Activated naive CD8-positive, alpha-beta T cell treated with anti-CD3 and anti-CD28 coated beads, Interleukin-2, amount 10 ng/mL, durations not matched to agents 7 days and 5 days (primary cell): ENCODE results near the gene APBA1. TPM values are rescaled to one million over a fixed set of nuclear protein-coding genes. Genes with fewer than 3 reads are reported as not detected.
"Not testable (repeated sequence)": the region's sequence is repeated elsewhere in the genome, so short reads cannot be mapped to it uniquely, and the experiment has no call there.

Source experiments
- ATAC-seq: fragments of 150-1000 bp; cut with Tn5 transposase; one replicate; pipeline ENCODE4 v1.10.0; 2021; ENCODE audit warnings: low read depth, moderate library complexity
- POLR2A ChIA-PET: fragments of 350-600 bp; sonication (Branson Sonifier 250); formaldehyde crosslinking; loops from one replicate; lab custom pipeline; 2021; ENCODE audit warnings: antibody characterized with exemption; lab: Charles Lee
- DNase-seq: peaks from one replicate; pipeline ENCODE4 v3.0.0; 2021
- H3K27ac Mint-ChIP-seq: one replicate; pipeline ENCODE4 v1.8.0; 2022; ENCODE audit warnings: mild to moderate bottlenecking, mixed read lengths
- H3K27me3 Mint-ChIP-seq: one replicate; pipeline ENCODE4 v1.8.0; 2022; ENCODE audit warnings: mild to moderate bottlenecking, moderate library complexity, mixed read lengths
- H3K36me3 Mint-ChIP-seq: one replicate; pipeline ENCODE4 v1.8.0; 2021; ENCODE audit warnings: mild to moderate bottlenecking, mixed read lengths
- H3K4me1 Mint-ChIP-seq: one replicate; pipeline ENCODE4 v1.8.0; 2021; ENCODE audit warnings: mixed read lengths
- H3K4me3 Mint-ChIP-seq: one replicate; pipeline ENCODE4 v1.8.0; 2022; ENCODE audit warnings: mild to moderate bottlenecking, moderate library complexity, mixed read lengths
- H3K9me3 Mint-ChIP-seq: one replicate; pipeline ENCODE4 v1.8.0; 2021; ENCODE audit warnings: mixed read lengths
- total RNA-seq, 2 experiments: library from RNA; stranded (reverse); gene quantifications; one replicate each; pipeline ENCODE4 v1.2.3, GENCODE V29; 2021

Gene APBA1
- total RNA-seq, 2 experiments from 2014 or later: 0.11 TPM

DNA sequence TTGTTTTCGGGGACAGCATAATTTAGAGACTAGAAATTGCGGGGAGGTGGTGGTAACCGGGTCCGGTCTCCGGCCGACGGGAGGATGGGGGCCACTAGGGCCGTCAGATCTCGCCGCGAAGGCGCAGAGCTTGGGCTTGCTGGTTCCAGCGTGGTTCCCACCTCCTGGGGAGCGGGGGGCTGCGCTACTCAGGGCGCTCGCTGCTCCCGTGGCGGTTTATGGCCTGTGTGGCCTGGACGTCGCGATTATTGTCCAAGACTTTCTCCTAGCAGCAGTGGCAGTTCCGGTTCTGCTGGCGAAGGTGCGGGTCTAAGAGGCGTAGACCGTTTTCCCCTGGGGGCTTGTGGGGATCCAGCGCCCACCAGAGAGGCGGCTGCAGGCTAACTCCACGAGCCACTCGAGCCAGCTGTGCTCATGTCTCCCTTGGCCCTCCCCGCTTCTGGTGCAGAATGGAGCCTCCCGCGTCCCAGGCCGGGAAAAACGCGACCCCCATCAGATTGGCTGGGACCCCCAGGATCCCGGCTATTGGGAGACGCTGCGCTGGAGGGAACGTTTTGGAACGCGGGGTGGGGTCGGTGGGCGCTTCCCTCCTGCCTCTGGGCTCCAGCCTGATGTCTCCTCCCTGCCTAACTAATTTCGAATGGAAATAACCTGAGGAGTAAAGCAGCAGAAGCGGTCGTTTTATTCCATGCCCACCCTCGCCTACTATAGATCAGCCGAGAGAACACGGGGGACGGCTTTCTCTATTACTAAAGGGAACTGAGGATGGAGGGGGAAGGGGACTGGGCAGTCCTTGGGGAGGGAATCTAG lies 260.0 kb downstream of the APBA1 start:
- ATAC-seq (no peak), DNase-seq (no peak)
- Mint-ChIP-seq H3K4me1 (no peaks in the 10 kb centered on the region), H3K27ac (no peak overlapping the region), H3K27me3 (peaks cover 11% of the 10 kb centered on the region), H3K4me3 (no peak overlapping the region), H3K36me3 (no peaks in the 10 kb centered on the region), H3K9me3 (no peaks in the 10 kb centered on the region)
- POLR2A ChIA-PET: no interaction called here

DNA sequence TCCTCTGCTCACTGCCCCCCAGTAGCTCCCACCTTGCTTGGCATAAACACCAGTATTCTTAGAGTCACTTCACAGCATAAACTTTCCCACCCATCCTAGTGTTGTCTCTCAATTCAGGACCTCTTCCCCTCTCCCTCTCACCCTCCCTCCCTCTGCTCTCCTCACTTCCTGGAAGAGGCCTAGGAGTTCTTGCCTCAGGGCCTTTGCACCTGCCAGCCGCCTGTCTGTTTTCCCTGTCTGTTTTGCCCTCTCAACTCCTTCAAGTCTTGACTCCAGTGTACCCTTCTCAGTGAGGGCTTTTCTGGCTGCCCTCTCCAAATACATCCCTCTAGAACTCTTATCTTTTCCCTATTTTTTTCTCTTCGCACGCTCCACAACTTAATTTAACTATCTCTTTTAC lies 260.9 kb downstream of the APBA1 start:
- H3K27ac Mint-ChIP-seq: no peak overlapping the region

DNA sequence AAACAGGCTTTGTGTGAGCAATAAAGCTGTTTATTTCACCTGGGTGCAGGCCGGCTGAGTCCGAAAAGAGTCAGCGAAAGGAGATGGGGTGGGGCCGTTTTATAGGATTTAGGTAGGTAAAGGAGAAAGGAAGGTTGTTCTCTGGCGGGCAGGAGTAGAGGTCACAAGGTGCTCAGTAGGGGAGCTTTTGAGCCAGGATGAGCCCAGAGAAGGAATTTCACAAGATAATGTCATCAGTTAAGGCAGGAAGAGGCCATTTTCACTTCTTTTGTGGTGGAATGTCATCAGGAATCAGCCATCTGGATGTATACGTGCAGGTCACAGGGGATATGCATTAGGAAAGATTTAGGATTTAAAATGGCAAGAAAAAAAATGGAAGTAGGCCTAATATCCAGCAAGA lies 262.2 kb downstream of the APBA1 start:
- H3K36me3 Mint-ChIP-seq, DNase-seq, H3K9me3 Mint-ChIP-seq, H3K27ac Mint-ChIP-seq, H3K4me3 Mint-ChIP-seq, ATAC-seq, POLR2A ChIA-PET, H3K4me1 Mint-ChIP-seq: not testable (repeated sequence)
- H3K27me3 Mint-ChIP-seq: peaks cover 11% of the 10 kb centered on the region

More for the DNA sequence above, 260.9 kb downstream of the APBA1 start:
- POLR2A ChIA-PET: no interaction called here
- Mint-ChIP-seq H3K4me3 (no peak overlapping the region), H3K36me3 (no peaks in the 10 kb centered on the region), H3K9me3 (no peaks in the 10 kb centered on the region), H3K4me1 (no peaks in the 10 kb centered on the region), H3K27me3 (peaks cover 11% of the 10 kb centered on the region)
- no peak for DNase-seq
- no peak for ATAC-seq

DNA sequence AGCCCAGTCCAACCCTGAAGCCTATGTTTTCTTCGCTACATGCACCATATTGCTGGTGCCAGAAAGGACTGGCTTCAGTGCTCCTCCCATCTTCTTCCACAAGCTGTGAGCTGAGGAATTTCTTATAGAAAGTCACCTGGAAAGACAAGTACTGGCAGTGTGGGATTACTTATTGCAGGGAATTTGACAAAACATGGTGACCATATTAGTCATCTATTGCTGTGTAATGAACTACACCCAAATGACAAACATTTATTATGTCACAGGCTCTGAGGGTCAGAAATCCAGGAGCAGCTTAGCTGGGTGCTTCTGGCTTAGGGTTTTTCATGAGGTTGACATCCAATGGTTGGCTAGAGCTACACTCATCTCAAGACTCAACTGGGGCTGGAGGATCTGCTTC lies 271.7 kb downstream of the APBA1 start:
- H3K36me3 Mint-ChIP-seq: no peaks in the 10 kb centered on the region
- no peak for DNase-seq
- ATAC-seq: no peak
- no peaks in the 10 kb centered on the region for H3K9me3 Mint-ChIP-seq
- H3K4me3 Mint-ChIP-seq: no peak overlapping the region
- no peaks in the 10 kb centered on the region for H3K27me3 Mint-ChIP-seq
- H3K27ac Mint-ChIP-seq: no peak overlapping the region
- POLR2A ChIA-PET: no interaction called here
- H3K4me1 Mint-ChIP-seq: no peaks in the 10 kb centered on the region

DNA sequence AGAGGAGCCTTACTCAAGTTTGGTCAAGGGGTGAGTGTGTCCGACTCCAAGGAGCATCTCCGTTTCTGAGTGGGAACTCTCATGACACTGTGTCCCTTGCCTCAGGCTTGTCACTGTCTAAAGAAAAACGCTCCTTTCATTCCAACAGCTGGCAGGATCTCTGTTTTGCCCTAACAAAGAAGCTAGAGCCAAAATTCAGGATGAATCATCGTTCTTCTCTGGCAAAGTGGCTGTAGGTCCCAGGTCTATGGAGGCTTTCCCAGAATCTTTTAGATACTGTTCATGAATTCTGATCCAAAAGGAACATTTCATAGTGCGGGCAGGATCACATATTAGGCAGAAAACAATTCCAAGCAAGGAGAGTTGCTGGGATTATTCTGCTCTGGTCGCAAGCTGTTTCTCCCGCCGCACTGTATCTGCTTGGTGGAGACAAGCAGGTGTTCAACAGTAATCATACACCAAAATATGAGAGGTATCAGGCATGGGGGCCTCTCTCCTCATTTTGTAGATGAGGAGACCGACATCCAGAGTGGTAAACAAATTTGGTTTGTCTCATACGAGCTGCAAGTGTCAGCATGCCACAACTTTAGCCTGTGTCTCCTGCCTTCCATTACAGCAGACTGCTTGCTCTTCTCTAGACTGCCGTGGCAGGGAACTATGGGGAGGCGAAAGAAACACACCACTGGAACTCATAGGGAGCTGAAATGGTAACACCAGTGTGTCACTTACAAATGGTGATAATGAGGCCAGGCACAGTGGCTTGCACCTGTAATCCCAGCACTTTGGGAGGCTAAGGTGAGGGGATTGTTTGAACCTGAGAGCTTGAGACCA lies 274.6 kb downstream of the APBA1 start:
- DNase-seq (no peak), ATAC-seq (no peak)
- Mint-ChIP-seq H3K4me1 (no peaks in the 10 kb centered on the region), H3K27ac (no peak overlapping the region), H3K4me3 (no peak overlapping the region), H3K9me3 (no peaks in the 10 kb centered on the region), H3K36me3 (no peaks in the 10 kb centered on the region), H3K27me3 (peaks cover 2% of the 10 kb centered on the region)
- POLR2A ChIA-PET: no interaction called here

DNA sequence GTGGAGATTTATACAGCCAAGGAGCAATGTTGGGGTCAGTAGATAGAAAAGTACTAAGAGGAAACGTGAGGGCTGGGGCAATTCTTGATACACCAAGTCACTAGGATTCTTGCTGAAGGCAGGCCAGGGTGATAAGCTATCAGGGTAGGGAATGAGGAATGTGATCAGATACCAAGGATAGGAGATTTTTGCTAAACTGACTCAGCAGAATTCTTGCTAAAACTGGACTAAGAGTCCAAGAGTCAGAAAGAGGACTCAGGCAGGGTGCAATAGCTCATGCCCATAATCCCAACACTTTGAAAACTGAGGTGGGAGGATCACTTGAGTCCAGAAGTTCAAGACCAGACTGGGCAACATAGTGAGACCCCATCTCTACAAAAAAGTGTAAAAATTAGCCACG lies 275.4 kb downstream of the APBA1 start:
- Mint-ChIP-seq H3K27ac (no peak overlapping the region), H3K4me1 (no peaks in the 10 kb centered on the region), H3K9me3 (no peaks in the 10 kb centered on the region), H3K36me3 (no peaks in the 10 kb centered on the region), H3K4me3 (no peak overlapping the region), H3K27me3 (peaks cover 2% of the 10 kb centered on the region)
- POLR2A ChIA-PET: no interaction called here
- DNase-seq: no peak
- no peak for ATAC-seq

DNA sequence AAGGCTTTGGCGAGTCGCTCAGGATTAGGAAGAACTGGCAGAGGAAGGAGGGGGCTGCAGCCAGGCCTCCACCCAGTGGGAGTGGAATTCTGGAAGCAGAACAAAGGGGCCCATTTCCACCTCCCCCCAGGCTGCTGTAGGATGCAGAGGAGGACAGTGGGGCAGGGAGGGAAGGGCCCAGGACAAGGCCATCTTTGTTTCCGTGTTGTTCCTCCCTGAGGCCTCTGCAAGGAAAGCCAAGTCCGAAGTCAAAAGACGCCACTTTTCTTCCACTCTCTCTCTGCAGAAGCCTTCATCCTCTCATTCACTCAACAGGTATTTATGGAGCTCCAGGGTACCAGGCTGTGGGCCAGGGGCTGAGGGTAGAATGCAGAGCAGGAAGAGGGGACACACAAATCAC lies 276.5 kb downstream of the APBA1 start:
- Mint-ChIP-seq H3K27me3 (peaks cover 2% of the 10 kb centered on the region), H3K9me3 (no peaks in the 10 kb centered on the region), H3K27ac (no peak overlapping the region), H3K4me1 (no peaks in the 10 kb centered on the region), H3K36me3 (no peaks in the 10 kb centered on the region), H3K4me3 (no peak overlapping the region)
- POLR2A ChIA-PET: no interaction called here
- ATAC-seq: no peak
- DNase-seq: no peak

DNA sequence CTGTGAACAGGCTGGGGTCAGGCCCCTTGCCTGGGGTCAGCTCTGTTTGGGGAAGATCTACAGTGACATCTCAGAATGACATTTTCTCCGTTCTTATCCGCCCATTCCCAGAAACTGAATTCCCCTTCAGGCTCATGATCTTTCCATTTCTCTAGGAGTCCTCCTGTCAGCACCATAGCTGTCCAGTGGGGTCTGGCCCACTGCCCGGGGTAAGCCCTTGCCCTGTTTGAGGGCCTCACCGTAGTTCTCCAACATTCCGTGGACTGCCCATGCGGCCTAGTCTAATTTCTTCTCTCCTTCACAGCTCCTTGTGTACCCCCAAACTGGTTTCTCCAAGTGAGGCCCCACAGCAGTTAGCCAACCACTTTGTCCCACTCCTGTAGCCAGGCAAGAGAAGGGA lies 278.7 kb downstream of the APBA1 start:
- POLR2A ChIA-PET: no interaction called here
- H3K27me3 Mint-ChIP-seq: peaks cover 2% of the 10 kb centered on the region
- H3K4me3 Mint-ChIP-seq: no peak overlapping the region
- no peak overlapping the region for H3K27ac Mint-ChIP-seq
- H3K9me3 Mint-ChIP-seq: no peaks in the 10 kb centered on the region
- no peak for DNase-seq
- no peaks in the 10 kb centered on the region for H3K36me3 Mint-ChIP-seq
- H3K4me1 Mint-ChIP-seq: no peaks in the 10 kb centered on the region
- no peak for ATAC-seq

DNA sequence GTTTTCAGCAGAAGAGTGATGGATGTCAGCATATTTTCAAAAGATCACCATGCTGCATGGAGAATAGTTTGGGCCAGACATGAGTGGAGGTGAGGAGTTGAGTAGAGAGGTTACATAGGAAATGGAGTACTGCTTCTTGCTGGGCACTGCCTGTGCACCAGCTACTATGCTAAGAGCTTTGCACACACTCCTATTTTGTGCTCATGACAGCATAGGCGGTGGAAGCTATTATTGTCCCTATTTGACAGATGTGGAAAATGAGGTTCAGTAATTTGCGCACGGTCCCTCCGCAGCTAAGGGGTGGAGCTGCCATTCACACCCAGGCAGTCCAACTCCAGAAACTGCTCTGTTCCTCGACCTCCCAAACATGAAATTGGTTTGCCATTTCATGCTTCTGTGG lies 279.3 kb downstream of the APBA1 start:
- Mint-ChIP-seq H3K27ac (no peak overlapping the region), H3K36me3 (no peaks in the 10 kb centered on the region), H3K4me3 (no peak overlapping the region), H3K27me3 (peaks cover 2% of the 10 kb centered on the region), H3K9me3 (no peaks in the 10 kb centered on the region), H3K4me1 (no peaks in the 10 kb centered on the region)
- no peak for DNase-seq
- no peak for ATAC-seq
- POLR2A ChIA-PET: no interaction called here

DNA sequence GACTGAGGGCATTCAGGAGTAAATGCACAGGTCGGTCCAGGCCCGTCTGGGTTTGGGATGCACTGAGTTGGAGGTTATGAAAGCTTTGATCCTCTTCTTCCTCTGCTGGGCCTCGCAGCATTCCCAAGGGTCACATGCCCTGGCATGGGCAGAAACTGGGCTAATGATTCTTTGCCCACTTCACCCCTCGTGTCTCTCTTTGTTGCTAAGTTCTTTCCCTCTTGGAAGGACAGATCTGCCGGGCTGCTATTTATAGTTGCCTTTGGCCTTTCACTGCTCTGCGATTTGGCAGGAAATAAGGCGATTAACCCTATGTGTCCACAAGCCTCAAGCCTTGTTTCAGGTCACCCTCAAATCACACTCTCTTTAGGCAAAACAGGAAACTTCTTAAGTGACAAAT lies 280.2 kb downstream of the APBA1 start:
- POLR2A ChIA-PET: no interaction called here
- H3K36me3 Mint-ChIP-seq: no peaks in the 10 kb centered on the region
- DNase-seq: no peak
- no peak for ATAC-seq
- no peaks in the 10 kb centered on the region for H3K9me3 Mint-ChIP-seq
- no peak overlapping the region for H3K4me3 Mint-ChIP-seq
- peaks cover 2% of the 10 kb centered on the region for H3K27me3 Mint-ChIP-seq
- no peak overlapping the region for H3K27ac Mint-ChIP-seq
- no peaks in the 10 kb centered on the region for H3K4me1 Mint-ChIP-seq

DNA sequence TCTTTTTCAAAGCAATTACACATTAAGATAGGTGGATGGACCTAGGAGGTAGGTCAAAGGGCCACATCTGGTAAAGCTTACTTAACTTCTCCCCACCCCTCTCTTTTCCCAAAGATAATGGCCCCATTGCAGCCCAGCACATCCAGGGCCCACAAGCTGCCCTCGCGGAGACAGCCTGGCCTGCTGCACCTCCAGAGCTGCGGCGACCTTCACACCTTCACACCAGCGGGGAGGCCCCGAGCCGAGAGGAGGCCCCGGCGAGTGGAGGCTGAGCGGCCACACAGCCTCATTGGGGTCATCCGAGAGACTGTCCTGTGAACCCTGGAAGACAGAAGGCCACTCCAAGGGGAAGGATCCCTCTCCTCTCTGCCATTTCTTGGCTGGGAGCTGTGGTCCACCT lies 280.7 kb downstream of the APBA1 start:
- no peaks in the 10 kb centered on the region for H3K9me3 Mint-ChIP-seq
- ATAC-seq (no peak), DNase-seq (no peak)
- H3K4me3 Mint-ChIP-seq: no peak overlapping the region
- no peak overlapping the region for H3K27ac Mint-ChIP-seq
- H3K36me3 Mint-ChIP-seq: no peaks in the 10 kb centered on the region
- POLR2A ChIA-PET: no interaction called here
- H3K27me3 Mint-ChIP-seq: peaks cover 4% of the 10 kb centered on the region
- H3K4me1 Mint-ChIP-seq: no peaks in the 10 kb centered on the region

DNA sequence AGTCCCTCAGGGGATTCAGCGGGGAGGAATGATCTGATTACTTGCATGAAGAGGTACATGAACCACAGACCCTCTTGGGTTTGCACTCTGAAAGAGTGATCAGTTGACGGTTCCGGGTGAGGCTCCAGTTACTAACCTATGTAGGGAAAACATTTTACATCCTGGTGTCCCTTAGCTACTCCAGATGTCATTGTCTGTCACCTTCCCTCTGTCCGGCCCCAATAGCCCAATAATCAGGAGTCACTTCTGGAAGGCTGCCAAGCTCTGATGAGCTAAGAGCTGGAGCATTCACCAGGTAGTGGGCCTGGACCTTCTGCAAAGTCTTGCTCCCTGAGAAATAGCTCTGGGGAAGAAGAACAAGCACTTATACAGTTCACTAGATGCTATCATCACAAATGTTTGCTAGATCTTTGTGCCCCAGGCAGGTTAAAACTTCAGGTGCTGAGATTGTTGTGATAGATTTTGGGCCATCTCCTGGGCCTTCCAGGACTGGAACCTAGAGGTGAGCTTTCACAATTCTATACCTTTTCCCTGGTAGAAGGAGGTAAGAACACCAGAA lies 282.7 kb downstream of the APBA1 start:
- ATAC-seq (no peak), DNase-seq (no peak)
- Mint-ChIP-seq H3K27me3 (peaks cover 8% of the 10 kb centered on the region), H3K9me3 (no peaks in the 10 kb centered on the region), H3K36me3 (no peaks in the 10 kb centered on the region), H3K4me3 (no peak overlapping the region), H3K4me1 (no peaks in the 10 kb centered on the region), H3K27ac (no peak overlapping the region)
- POLR2A ChIA-PET: no interaction called here

DNA sequence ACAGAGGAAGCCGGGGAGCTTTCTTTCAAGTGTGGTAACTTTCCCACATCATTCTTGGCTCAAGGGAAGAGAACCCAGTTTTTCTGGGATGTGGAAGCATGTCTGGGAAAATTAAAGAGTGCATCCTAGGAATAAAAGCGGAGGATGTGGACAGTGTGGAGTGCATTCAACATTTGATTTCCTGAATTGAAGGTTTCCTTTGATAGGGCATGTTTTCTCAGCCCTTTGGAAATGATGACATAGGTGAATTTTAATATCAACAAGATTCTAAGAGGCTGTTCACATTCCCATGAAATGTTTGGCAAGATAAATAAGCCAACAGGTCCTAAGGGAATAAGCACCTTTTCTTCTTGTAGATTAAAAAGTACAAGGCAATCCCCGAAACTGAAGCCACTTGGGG lies 283.6 kb downstream of the APBA1 start:
- no peaks in the 10 kb centered on the region for H3K4me1 Mint-ChIP-seq
- H3K4me3 Mint-ChIP-seq: no peak overlapping the region
- ATAC-seq (no peak), DNase-seq (no peak)
- H3K27ac Mint-ChIP-seq: no peak overlapping the region
- POLR2A ChIA-PET: no interaction called here
- no peaks in the 10 kb centered on the region for H3K36me3 Mint-ChIP-seq
- H3K27me3 Mint-ChIP-seq: peaks cover 6% of the 10 kb centered on the region
- no peaks in the 10 kb centered on the region for H3K9me3 Mint-ChIP-seq

DNA sequence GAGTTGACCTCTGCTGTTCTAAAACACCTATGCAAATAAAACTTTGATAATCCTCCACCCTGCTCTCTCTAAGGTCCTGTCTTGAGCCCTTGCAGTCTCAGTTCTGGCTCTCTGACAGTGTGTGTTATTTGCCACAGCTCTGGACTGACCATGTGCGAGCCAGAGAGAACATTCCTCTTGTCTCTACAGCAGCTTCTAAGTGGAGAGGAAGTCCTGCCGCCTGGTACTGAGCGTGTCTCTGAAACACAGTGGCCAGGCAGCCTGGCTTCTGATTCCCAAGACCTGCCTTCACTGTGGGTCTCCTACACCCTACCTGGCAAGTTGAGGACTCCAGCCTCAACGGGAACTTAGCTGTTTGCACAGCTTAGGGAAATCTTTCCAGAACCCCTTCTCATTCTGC lies 285.5 kb downstream of the APBA1 start:
- POLR2A ChIA-PET: no interaction called here
- no peak overlapping the region for H3K27ac Mint-ChIP-seq
- H3K4me3 Mint-ChIP-seq: no peak overlapping the region
- H3K9me3 Mint-ChIP-seq: no peaks in the 10 kb centered on the region
- no peak for ATAC-seq
- no peak for DNase-seq
- no peaks in the 10 kb centered on the region for H3K4me1 Mint-ChIP-seq
- no peaks in the 10 kb centered on the region for H3K36me3 Mint-ChIP-seq
- H3K27me3 Mint-ChIP-seq: peaks cover 6% of the 10 kb centered on the region
